SJCRH30 (cell line): ENCODE results near the gene LCE1F. TPM values are rescaled to one million over a fixed set of nuclear protein-coding genes. Genes with fewer than 3 reads are reported as not detected.

Experiments used
- DNase-seq, 2 experiments: peaks; one replicate each; pipeline ENCODE4 v3.0.0-alpha.2; 2015 to 2020
- H3K27ac ChIP-seq: fragments of 250-450 bp; sonication (Bioruptor Pico); 2 replicates; pipeline ENCODE4 v1.5.1; 2020; ENCODE audit warnings: mild to moderate bottlenecking, moderate library complexity
- H3K27me3 ChIP-seq: fragments of 250-450 bp; sonication (Bioruptor Pico); 2 replicates; pipeline ENCODE4 v1.5.1; 2020; ENCODE audit warnings: mild to moderate bottlenecking, moderate library complexity
- H3K36me3 ChIP-seq: fragments of 250-450 bp; sonication (Bioruptor Pico); 2 replicates; pipeline ENCODE4 v1.5.1; 2020; ENCODE audit warnings: mild to moderate bottlenecking, moderate library complexity
- H3K4me1 ChIP-seq: fragments of 250-450 bp; sonication (Bioruptor Pico); 2 replicates; pipeline ENCODE4 v1.5.1; 2020; ENCODE audit warnings: mild to moderate bottlenecking, moderate library complexity
- H3K4me3 ChIP-seq: fragments of 250-450 bp; sonication (Bioruptor Pico); 2 replicates; pipeline ENCODE4 v1.5.1; 2020; ENCODE audit warnings: mild to moderate bottlenecking, moderate library complexity
- H3K9me3 ChIP-seq: fragments of 250-450 bp; sonication (Bioruptor Pico); replicated peaks from 2 replicates; pipeline ENCODE4 v1.5.1; 2020; ENCODE audit warnings: mild to moderate bottlenecking, moderate library complexity
- total RNA-seq: library from RNA; depleted of rRNA; stranded (reverse); fragments of >200 nt; shearing (Covaris generic); gene quantifications from 2 replicates; pipeline ENCODE4 v1.2.3, GENCODE V29; 2014; rRNA removed

Gene LCE1F, protein sequence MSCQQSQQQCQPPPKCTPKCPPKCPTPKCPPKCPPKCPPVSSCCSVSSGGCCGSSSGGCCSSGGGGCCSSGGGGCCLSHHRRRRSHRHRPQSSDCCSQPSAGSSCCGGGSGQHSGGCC
- total RNA-seq = not detected in 2 replicates

DNA sequence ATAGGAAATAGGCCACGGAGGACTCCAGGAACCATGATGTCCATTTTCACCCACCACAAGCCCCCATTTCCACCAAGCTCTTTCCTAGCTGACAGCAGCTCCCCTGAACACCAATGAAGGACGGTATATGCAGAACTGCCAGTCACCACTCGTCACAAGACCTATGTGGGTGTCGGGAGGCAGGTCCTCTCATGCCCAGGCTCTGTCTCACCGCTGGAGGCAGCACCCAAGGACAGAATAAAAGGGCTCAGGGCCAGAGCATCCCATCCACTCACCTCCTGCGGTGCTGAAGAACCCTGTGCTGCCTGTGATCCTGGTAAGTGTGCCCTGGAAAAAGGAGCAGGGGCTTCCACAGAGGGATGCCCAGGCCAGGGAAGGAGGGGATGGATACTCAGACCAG lies at the start of gene LCE1F:
Gene LCE1F, plus strand, starts transcription at position 266 of the 400 bp plus-strand sequence. CDS start 1,232 bp downstream, outside the sequence.
- H3K27ac ChIP-seq = no peak within 1 kb of the TSS
- H3K27me3 ChIP-seq = no peaks in the 10 kb centered on the region
- no peaks in the 10 kb centered on the region for H3K36me3 ChIP-seq
- no peaks in the 10 kb centered on the region for H3K9me3 ChIP-seq
- DNase-seq = no peak
- H3K4me3 ChIP-seq = no peak within 1 kb of the TSS
- no peaks in the 10 kb centered on the region for H3K4me1 ChIP-seq

DNA sequence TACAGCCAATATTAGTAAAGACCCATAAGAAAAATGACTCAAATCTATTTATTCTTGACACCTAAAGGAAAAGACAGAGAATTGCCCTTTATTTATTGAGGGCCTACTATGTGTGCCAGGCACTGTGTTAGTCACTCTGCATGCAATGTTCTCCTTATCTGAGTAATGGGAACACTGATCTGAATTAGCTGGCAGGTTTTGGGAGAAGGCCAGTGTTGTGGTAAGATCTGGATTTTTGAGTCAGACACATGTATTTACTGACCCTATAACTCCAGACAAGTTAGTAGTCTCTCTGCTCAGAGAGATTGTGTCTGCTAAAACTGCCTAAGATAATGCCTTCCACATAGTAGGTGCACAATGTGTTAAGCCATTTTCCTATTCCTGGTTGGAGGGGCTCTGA lies 49.7 kb upstream of the LCE1F start:
- Histone ChIP-seq H3K27me3 (peaks cover 6% of the 10 kb centered on the region; the same call in 1 of the 2 replicates), H3K4me1 (no peaks in the 10 kb centered on the region), H3K9me3 (no peaks in the 10 kb centered on the region), H3K4me3 (no peak overlapping the region), H3K36me3 (no peaks in the 10 kb centered on the region), H3K27ac (no peak overlapping the region)
- DNase-seq = no peak

DNA sequence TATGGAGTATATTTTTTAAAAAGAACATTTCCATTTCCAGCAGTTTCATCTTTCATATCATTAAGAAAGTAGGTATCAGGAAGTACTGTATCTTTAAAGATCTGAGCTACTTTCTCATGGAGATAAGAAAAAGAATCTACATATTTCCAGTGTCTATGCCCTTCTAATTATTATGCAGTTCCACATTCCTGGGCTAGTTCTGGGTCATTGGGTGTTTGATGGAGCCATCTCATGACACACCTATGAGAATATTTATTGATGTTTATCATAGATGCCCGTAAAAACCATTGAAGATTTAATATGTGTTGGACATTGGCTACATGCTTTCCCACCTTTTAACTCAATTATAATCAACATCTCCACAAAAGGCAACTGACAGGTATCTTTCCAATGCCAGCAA lies 46.0 kb upstream of the LCE1F start:
- H3K9me3 ChIP-seq = no peaks in the 10 kb centered on the region
- H3K4me3 ChIP-seq = no peak overlapping the region
- H3K27me3 ChIP-seq = 0 out of 2 replicates have a peak, but pooled peaks cover 2% of the 10 kb centered on the region
- no peak for DNase-seq
- no peaks in the 10 kb centered on the region for H3K36me3 ChIP-seq
- no peak overlapping the region for H3K27ac ChIP-seq
- no peaks in the 10 kb centered on the region for H3K4me1 ChIP-seq

DNA sequence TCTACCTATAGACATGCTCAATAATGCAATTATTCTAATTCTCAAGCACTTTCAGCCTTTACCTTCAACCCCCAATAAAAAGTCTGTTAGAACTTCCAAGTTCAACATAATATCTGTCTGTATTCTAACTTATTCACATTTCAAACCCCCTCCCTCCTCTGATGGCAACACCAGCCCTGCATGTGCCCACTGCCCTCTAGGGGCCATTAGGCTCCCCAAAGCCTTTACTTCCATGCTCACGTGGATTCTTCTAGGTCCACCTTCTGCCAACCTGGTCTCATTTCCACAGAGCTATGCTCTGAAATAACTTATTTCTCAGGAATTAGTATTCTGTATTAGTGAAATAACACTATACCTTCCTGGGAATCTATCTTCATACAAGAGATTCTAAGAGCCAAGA lies 39.3 kb upstream of the LCE1F start:
- no peaks in the 10 kb centered on the region for H3K36me3 ChIP-seq
- no peaks in the 10 kb centered on the region for H3K27me3 ChIP-seq
- H3K4me3 ChIP-seq = no peak overlapping the region
- H3K4me1 ChIP-seq = no peaks in the 10 kb centered on the region
- H3K27ac ChIP-seq = no peak overlapping the region
- no peaks in the 10 kb centered on the region for H3K9me3 ChIP-seq
- no peak for DNase-seq

DNA sequence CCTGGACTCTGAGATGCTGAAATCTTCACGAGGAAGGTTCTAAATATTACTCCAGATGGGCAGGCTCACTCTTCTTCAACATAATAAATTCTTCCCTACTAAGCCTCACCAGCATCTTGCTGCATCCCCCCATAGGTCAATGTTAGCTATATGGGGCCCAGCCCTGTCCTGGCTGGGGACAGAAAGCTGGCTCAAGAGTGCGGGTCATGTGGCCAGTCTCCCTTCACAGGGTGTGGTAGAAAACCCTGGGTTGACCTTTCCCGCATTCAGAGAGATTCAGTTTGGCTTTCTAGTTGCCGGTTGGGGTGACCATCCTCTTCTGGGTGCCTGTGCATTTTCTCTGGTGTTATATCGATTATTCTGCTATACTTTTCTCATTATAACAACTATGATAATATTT lies 36.9 kb upstream of the LCE1F start:
- Histone ChIP-seq H3K4me1 (no peaks in the 10 kb centered on the region), H3K9me3 (no peaks in the 10 kb centered on the region), H3K27me3 (no peaks in the 10 kb centered on the region), H3K4me3 (no peak overlapping the region), H3K27ac (no peak overlapping the region), H3K36me3 (no peaks in the 10 kb centered on the region)
- no peak for DNase-seq

DNA sequence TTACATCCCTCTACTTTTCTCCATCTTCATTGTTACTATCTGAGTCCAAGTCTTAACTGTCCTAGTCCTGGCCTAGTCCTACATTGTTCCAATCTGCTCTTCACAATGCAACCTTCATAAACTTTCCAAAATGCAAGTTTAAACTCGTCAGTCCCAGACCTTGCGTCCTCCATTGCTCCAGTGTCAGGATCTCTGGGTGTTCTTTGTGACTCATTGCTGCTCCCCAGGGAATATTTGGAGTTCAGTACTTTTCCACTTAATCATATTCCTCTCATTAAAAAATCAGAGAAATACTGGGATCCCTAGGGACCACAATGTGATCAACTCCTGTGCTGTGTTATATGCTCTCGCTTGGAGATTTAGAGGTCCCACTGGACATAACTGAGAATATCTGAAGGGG lies 35.1 kb upstream of the LCE1F start:
- DNase-seq = no peak
- Histone ChIP-seq H3K4me1 (no peaks in the 10 kb centered on the region), H3K4me3 (no peak overlapping the region), H3K27ac (no peak overlapping the region), H3K36me3 (no peaks in the 10 kb centered on the region), H3K9me3 (no peaks in the 10 kb centered on the region), H3K27me3 (no peaks in the 10 kb centered on the region)

DNA sequence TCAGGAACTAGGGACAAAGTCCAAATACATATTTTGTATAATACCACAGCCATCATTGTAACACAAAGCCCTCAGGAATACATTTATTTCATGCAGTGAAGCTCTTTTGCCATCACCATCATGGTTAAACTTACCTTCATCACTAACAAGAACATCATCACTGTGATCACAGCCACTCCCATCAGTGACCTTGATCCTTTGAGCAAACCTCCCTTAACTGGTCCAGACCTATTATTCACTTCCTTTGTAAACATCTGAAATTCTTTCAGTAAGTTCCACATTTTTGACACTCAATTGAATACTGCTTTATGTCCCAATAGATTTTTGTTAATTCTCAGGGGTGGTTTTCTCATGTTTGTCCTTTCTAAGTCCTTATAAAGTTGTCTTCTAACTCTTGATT lies 33.3 kb upstream of the LCE1F start:
- Histone ChIP-seq H3K36me3 (no peaks in the 10 kb centered on the region), H3K9me3 (no peaks in the 10 kb centered on the region), H3K27me3 (no peaks in the 10 kb centered on the region), H3K27ac (no peak overlapping the region), H3K4me1 (no peaks in the 10 kb centered on the region), H3K4me3 (no peak overlapping the region)
- no peak for DNase-seq

DNA sequence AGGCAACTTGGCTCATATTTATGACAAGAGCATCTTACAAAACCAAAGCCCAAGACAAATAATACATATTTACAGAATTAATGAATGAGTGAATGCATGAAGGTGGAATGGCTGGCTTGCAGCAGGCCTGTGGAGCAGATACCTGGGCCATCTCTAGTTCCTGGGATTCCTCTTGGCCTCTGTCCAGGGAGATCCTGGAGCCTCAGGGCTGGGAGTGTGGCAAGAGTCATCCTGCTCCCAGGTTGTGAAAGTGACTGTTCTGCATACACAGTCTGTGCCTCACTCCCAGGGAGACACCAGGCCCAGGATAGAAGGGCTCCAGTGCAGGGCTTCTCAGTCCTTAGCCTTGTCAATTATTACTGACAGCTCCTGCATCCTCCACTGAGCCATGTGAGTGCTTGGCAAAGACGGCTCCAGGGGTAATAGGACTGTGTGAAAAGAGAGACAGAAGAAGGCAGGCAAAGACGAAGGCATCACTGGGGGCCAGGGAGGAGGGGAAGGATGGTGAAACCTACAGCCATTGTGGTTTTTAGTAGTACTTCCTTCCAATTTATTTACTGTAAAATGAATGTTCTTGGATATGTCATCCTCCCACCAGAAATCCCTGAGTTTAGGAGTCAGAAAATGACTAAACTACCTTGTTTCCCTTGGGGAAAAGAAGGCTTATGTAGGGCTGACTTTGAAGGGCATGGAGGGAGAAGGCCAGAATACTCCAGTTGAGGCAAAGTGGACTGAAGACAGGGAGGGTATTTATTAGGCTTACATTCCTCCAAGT lies 31.4 kb upstream of the LCE1F start:
- Histone ChIP-seq H3K36me3 (no peaks in the 10 kb centered on the region), H3K27ac (no peak overlapping the region), H3K27me3 (no peaks in the 10 kb centered on the region), H3K9me3 (no peaks in the 10 kb centered on the region), H3K4me1 (no peaks in the 10 kb centered on the region), H3K4me3 (no peak overlapping the region)
- no peak for DNase-seq

DNA sequence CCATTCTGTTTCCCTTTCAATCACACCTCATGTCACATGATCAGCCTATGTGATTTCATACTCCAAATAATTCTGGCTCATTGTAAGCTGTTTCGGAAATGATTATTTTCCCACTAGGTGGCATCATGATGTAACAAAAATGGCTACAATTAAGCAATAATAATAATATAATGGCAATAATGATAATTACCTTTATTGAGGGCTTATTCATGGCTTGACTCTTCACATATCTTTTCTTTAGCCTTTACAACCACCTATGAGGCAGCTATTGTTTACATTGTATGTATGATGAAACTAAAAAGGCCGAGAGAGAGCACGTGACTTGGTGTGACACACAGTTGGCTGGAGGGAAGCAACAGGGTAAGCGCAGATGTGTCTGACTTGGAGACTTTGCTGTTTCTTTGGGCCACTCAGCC lies 29.6 kb upstream of the LCE1F start:
- Histone ChIP-seq H3K4me3 (no peak overlapping the region), H3K9me3 (no peaks in the 10 kb centered on the region), H3K4me1 (no peaks in the 10 kb centered on the region), H3K27ac (no peak overlapping the region), H3K36me3 (no peaks in the 10 kb centered on the region), H3K27me3 (no peaks in the 10 kb centered on the region)
- DNase-seq = no peak

DNA sequence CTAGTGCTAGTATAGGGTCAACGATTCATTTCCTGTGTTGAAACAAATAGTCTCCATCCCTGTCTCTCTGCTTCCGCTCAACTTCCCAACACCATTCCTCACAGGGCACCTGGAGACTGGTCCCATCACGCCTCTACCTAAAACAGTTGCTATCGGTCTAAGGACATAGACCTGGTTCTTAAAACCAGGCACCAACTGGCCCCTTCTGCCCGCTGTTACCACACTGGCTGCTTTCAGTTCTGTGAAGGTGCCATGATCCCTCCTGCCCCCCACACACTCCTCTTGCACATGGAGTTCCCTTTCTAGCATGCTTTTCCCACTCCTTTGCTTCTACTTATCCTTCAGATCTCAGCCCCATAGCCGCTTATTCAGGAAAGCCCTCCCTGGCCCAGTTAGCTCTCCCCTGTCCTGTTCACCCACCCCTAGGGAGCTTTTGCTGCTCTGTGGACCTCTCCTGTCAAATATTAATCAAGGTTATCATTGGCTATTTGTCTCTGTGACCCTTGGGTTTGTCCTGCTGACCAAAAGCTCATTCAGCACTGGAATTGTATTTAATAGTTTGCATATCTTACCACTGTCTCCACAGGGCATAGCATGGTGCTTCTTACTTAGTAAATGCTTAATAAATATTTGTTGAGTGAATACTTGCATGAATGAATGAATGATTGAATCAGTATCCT lies 29.0 kb upstream of the LCE1F start:
- H3K27me3 ChIP-seq = no peaks in the 10 kb centered on the region
- no peak for DNase-seq

DNA sequence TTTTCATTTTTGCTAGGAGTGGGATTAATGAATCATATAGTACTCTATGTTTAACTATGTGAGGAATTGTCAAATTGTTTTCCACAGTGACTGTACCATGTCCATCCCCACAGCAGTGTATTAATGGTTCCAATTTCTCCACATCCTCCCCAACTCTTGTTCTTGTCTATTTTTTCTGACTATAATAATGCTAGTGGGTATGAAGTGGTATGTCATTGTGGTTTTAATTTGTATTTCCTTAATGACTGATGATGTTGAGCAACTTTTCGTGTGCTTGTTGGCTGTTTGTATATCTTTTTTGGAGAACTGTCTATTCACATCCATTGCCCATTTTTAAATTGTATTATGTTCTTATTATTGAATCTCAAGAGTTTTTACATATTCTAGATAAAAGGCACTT lies 27.1 kb upstream of the LCE1F start:
- Histone ChIP-seq H3K4me1 (no peaks in the 10 kb centered on the region), H3K4me3 (no peak overlapping the region), H3K9me3 (no peaks in the 10 kb centered on the region), H3K27ac (no peak overlapping the region), H3K27me3 (no peaks in the 10 kb centered on the region), H3K36me3 (no peaks in the 10 kb centered on the region)
- no peak for DNase-seq

More for the DNA sequence above, 29.0 kb upstream of the LCE1F start:
- Histone ChIP-seq H3K9me3 (no peaks in the 10 kb centered on the region), H3K4me1 (no peaks in the 10 kb centered on the region), H3K36me3 (no peaks in the 10 kb centered on the region), H3K4me3 (no peak overlapping the region), H3K27ac (no peak overlapping the region)

DNA sequence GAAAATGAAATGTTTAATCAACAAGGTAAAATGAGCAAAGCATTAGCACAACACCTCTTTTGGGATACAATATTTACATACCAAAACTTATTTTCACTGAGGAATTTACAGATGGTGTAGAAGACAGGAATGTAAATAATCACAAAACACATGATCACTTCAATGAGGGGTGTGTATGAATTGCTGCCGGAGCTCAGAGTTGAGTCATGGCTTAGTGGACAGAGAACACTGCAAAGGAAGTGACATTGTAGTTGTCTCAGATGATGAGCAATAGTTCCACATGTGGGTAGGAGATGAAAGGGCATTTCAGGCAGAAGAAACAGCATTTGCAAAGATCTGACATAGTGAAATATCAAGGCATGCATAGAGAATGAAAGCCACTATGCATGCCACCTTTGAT lies 22.7 kb upstream of the LCE1F start:
- no peak for DNase-seq

DNA sequence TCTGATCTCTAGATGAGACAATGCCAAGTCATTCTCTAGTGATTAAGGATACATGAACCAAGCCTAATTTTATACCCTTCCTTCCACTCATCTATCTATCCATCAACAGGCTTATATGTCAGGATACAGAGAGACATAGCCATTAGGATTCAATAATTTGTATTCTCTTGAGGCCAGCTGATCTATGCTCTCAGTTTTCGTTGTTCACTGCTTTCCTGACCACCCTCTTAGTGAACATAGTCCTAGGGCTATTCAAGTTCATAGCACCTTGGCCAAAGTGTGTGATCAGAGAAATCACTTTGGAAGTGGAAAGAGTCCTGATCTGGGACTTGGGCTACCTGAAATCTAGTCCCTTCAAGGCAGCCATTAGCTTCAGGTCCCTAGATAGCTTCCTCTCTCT lies 21.4 kb upstream of the LCE1F start:
- H3K27ac ChIP-seq = no peak overlapping the region
- H3K27me3 ChIP-seq = no peaks in the 10 kb centered on the region
- no peaks in the 10 kb centered on the region for H3K4me1 ChIP-seq
- no peak overlapping the region for H3K4me3 ChIP-seq
- no peak for DNase-seq
- no peaks in the 10 kb centered on the region for H3K36me3 ChIP-seq
- H3K9me3 ChIP-seq = no peaks in the 10 kb centered on the region

More for the DNA sequence above, 22.7 kb upstream of the LCE1F start:
- Histone ChIP-seq H3K36me3 (no peaks in the 10 kb centered on the region), H3K9me3 (no peaks in the 10 kb centered on the region), H3K4me1 (no peaks in the 10 kb centered on the region), H3K4me3 (no peak overlapping the region), H3K27ac (no peak overlapping the region), H3K27me3 (no peaks in the 10 kb centered on the region)

DNA sequence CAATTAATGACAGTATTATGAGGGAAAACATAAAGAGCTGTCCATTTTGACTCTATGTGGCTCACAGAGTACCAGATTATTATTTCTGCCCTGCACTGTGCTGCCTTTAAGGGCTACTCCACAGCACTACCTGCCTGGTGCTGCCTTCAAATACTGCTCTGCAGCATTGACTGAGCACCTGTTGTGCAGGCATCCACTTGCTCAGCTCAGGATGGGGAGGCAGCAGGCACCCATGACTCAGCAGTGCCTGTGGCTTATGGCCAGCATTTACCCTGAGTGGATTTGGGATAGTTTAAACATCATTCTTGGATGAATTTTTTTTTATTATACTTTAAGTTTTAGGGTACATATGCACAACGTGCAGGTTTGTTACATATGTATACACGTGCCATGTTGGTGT lies 18.1 kb upstream of the LCE1F start:
- Histone ChIP-seq H3K36me3 (no peaks in the 10 kb centered on the region), H3K4me1 (no peaks in the 10 kb centered on the region), H3K27ac (no peak overlapping the region), H3K27me3 (no peaks in the 10 kb centered on the region), H3K9me3 (no peaks in the 10 kb centered on the region), H3K4me3 (no peak overlapping the region)
- no peak for DNase-seq

DNA sequence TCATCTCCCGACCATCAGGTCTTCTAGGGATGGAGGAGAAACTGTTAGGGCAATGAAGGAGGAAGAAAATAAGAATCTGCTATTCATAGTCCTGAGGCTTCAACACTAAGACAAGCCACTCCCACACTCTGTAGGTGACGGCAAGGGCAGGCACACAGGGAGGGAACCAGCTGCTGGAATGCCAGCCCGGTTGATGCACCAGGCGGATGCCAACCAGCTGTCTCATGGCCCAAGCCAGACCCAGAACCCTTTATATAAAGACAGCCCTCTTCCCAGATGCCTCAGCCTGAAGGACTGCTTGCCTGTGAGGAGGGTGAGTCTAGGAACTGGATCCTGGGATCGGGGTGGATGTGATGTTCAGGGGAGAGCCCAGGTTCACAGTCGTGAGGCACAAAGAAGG lies 17.2 kb upstream of the LCE1F start, which contains the start of gene KPRP:
Gene KPRP, plus strand, starts transcription at position 279 of the 400 bp plus-strand sequence. CDS start 1,564 bp downstream, outside the sequence.
- no peak within 1 kb of the TSS for H3K4me3 ChIP-seq
- no peak for DNase-seq

More for the DNA sequence above, 17.2 kb upstream of the LCE1F start, which contains the start of gene KPRP:
- H3K9me3 ChIP-seq = no peaks in the 10 kb centered on the region
- no peaks in the 10 kb centered on the region for H3K4me1 ChIP-seq
- no peaks in the 10 kb centered on the region for H3K27me3 ChIP-seq
- no peak within 1 kb of the TSS for H3K27ac ChIP-seq
- H3K36me3 ChIP-seq = no peaks in the 10 kb centered on the region
